Activated T-cell treated with anti-CD3 and anti-CD28 coated beads, Interleukin-2, amount 50 U/mL, for 4 hours (primary cell): ENCODE measurements around the gene TPRG1L. TPM values are rescaled to one million over a fixed set of nuclear protein-coding genes. Genes with fewer than 3 reads are reported as not detected.

ENCODE experiments used
- ATAC-seq, 2 donors: fragments of 200-7000 bp; cut with Tn5 transposase; one replicate each; pipeline ENCODE4 v1.10.0; 2021
- DNase-seq: peaks from one replicate; pipeline ENCODE4 v3.0.0-alpha.2; 2020
- H3K27me3 Mint-ChIP-seq: one replicate; pipeline ENCODE4 v1.8.0; 2021; ENCODE audit warnings: low read depth, mixed read lengths
- H3K36me3 Mint-ChIP-seq: one replicate; pipeline ENCODE4 v1.8.0; 2022; ENCODE audit warnings: mixed read lengths; ENCODE audit not compliant: insufficient read depth
- H3K4me1 Mint-ChIP-seq: one replicate; pipeline ENCODE4 v1.8.0; 2021; ENCODE audit warnings: low read depth, mixed read lengths
- H3K4me3 Mint-ChIP-seq: one replicate; pipeline ENCODE4 v1.8.0; 2021; ENCODE audit warnings: mild to moderate bottlenecking, moderate library complexity, mixed read lengths
- H3K9me3 Mint-ChIP-seq: one replicate; pipeline ENCODE4 v1.8.0; 2021; ENCODE audit warnings: mixed read lengths
- total RNA-seq, 3 donors: library from RNA; stranded (reverse); gene quantifications; one replicate each; pipeline ENCODE4 v1.2.1, GENCODE V29; 2021

TPRG1L gene
- total RNA-seq, 3 donors from 2014 or later: 15.0 to 17.6 (median 16.0) TPM

DNA sequence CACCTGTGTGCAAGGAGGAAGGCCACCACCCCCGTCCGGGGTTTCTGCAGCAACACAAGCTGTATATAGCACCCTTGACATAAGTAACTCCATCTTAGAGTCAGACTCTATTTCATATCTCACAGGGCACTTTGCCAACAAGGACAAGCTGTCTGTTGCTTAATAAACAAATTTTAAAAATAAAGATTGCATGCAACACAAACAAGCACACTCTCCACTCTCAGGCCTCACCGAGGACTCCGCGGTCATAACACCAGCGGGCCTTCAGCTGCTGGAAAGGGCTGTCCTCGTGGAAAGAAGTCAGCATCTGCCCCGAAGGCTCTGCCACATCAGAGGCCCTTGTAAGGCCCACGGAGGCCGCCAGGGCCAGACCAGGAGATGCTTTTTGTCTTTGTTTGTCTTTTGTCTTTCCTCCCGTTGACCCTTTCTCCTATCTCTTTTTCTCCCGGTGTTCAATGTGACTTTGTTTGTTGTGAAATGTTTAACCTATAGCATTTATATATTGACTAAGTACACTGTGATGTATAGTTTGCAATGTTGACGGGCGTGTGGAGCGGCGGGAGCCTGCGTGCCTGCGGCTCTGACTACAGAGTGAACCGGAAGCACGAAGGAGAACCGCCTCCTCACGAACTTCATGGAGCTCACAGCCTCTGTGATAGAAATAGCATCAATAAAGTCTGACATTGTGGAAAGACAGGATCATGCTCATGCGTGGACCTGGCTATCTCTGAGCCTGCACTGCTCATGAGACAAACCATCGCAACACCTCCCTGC, 37.6 kb upstream of the TPRG1L start:
- no peaks in the 10 kb centered on the region for H3K9me3 Mint-ChIP-seq
- no peak overlapping the region for H3K4me3 Mint-ChIP-seq
- ATAC-seq: no peak
- H3K27me3 Mint-ChIP-seq: no peaks in the 10 kb centered on the region
- no peak for DNase-seq
- no peaks in the 10 kb centered on the region for H3K4me1 Mint-ChIP-seq
- H3K36me3 Mint-ChIP-seq: no peaks in the 10 kb centered on the region

DNA sequence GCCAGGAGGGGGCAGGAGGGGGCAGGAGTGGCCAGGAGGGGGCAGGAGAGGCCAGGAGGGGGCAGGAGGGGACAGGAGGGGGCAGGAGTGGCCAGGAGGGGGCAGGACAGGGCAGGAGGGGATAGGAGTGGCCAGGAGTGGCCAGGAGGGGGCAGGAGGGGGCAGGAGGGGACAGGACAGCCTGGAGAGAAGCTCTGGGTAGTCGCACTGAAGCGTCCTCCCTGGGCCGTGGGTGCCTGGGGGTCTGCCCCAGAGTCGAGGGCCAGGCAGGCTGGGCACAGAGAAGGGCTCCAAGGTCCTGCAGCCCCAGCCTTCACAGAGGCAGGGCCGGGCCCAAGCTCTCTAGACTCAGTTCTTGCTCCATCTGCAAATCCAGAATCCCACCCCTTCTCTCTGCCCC, 36.4 kb upstream of the TPRG1L start:
- no peaks in the 10 kb centered on the region for H3K36me3 Mint-ChIP-seq
- ATAC-seq: no peak

DNA sequence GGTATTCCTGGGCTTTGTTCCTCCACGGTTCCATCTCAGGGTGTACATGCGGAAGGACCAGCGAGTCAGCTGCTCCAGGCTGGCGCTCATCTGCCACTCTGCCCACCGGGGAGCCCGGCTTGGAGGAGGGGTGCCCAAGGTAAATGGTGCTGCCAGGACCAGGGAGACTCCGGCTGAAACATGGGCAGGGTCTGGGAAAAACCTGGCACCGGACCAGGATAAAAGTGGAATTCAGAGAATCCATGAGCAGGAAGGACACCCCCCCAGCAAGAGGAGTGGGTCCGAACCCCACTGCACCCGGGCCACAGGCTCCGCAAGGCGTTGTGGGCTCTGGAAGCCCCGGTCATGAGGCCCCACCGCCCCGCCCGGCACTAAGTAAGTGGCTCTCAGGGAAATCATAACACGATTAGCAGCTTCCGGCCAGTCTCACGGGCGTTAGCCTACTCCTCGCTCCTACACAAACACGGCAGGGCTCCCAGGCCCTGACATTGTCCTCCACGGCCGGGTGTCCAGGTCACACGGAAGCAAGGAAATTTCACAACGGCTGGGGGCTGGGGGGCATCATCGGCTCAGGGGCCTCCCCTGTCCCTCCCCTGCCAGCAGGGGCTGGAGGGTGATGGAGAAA, 34.6 kb upstream of the TPRG1L start:
- no peaks in the 10 kb centered on the region for H3K4me1 Mint-ChIP-seq
- no peak for DNase-seq
- H3K27me3 Mint-ChIP-seq: no peaks in the 10 kb centered on the region
- no peaks in the 10 kb centered on the region for H3K9me3 Mint-ChIP-seq
- no peak for ATAC-seq
- no peaks in the 10 kb centered on the region for H3K36me3 Mint-ChIP-seq
- no peak overlapping the region for H3K4me3 Mint-ChIP-seq

More for the DNA sequence above, 36.4 kb upstream of the TPRG1L start:
- DNase-seq: no peak
- Mint-ChIP-seq H3K9me3 (no peaks in the 10 kb centered on the region), H3K27me3 (no peaks in the 10 kb centered on the region), H3K4me3 (no peak overlapping the region), H3K4me1 (no peaks in the 10 kb centered on the region)

DNA sequence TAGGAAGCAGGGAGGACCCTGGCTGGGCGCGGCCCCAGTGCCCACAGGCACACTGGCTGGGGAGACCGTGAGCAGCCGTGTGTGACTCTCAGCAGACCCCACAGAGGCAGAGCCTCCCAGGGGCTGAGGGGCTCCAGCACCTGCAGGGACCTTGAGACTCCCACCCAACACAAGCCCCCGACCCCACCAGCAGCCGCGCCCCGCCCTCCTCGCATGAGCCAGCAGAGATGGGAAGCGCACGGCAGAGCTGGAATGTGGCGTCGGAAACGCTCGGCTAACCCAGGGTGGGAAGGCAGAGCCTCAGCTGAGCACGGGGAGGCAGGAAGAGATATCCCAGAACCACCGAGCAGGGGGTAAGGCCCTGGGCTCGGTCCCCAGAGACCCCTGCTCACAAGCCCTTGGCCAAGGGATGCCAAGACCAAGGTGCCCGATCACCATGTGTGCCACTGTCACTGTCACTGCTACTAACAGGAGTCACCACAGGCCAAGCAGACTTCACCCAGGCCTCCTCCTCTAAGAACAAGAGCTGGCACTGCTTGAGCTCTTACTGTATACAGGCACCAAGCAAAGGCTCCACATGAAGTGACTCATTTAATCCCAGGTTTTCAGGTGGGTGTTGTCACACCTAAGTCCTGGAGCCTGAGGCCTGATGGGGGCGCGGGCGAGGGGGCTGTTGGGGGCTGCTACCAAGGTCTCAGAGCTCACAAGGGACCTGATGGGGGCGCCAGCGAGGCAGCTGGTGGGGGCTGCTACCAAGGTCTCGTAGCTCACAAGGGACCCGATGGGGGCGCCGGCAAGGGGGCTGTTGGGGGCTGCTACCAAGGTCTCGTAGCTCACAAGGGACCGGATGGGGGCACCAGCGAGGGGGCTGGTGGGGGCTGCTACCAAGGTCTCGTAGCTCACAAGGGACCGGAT, 33.6 kb upstream of the TPRG1L start:
- ATAC-seq: no peak

DNA sequence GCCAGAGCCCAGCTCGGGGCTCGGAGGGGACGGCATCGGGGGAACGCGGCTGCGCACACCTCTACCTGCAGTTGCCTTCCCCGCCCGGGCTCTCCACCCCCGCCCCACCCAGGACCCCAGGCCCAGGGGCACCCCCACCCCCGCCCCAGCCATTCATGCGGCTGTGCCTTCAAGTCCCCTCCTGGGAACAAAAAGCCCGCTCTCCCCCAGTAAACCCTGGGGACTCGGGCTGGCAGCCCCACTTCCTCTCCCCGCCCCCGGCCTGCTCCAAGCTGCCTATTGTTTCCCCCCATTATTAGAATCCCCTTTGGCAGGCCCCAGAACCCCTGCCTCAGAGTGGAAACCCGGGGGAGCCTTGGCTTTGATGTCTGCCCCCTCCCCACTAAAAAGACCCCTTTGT, 31.5 kb upstream of the TPRG1L start:
- no peak for DNase-seq
- Mint-ChIP-seq H3K27me3 (no peaks in the 10 kb centered on the region), H3K9me3 (no peaks in the 10 kb centered on the region), H3K4me3 (no peak overlapping the region), H3K36me3 (no peaks in the 10 kb centered on the region), H3K4me1 (peaks cover 14% of the 10 kb centered on the region)
- no peak for ATAC-seq

More for the DNA sequence above, 33.6 kb upstream of the TPRG1L start:
- Mint-ChIP-seq H3K4me3 (no peak overlapping the region), H3K4me1 (no peaks in the 10 kb centered on the region), H3K36me3 (no peaks in the 10 kb centered on the region), H3K27me3 (no peaks in the 10 kb centered on the region), H3K9me3 (no peaks in the 10 kb centered on the region)
- DNase-seq: no peak

DNA sequence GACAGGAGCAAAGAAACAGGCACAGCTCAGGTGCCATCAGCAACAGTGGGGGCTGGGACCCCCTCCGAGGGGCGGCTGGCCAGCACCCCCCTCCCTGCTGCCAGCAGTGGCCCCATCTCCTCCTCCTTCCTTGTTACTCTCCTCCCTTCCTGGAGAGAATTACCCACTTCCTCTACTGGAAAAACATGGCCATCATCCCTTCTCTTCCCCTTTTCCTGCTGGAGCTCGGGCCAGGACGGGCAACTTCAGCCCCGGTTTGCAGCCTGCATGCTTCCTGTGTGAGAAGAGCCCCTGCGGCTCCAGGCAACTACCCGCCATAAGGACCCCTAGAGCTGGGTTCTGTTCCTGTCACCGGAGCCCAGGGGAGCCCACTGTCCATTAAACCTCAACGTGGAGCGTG, 31.1 kb upstream of the TPRG1L start:
- ATAC-seq (no peak), DNase-seq (no peak)
- Mint-ChIP-seq H3K9me3 (no peaks in the 10 kb centered on the region), H3K27me3 (no peaks in the 10 kb centered on the region), H3K4me3 (no peak overlapping the region), H3K36me3 (no peaks in the 10 kb centered on the region), H3K4me1 (peaks cover 15% of the 10 kb centered on the region)

DNA sequence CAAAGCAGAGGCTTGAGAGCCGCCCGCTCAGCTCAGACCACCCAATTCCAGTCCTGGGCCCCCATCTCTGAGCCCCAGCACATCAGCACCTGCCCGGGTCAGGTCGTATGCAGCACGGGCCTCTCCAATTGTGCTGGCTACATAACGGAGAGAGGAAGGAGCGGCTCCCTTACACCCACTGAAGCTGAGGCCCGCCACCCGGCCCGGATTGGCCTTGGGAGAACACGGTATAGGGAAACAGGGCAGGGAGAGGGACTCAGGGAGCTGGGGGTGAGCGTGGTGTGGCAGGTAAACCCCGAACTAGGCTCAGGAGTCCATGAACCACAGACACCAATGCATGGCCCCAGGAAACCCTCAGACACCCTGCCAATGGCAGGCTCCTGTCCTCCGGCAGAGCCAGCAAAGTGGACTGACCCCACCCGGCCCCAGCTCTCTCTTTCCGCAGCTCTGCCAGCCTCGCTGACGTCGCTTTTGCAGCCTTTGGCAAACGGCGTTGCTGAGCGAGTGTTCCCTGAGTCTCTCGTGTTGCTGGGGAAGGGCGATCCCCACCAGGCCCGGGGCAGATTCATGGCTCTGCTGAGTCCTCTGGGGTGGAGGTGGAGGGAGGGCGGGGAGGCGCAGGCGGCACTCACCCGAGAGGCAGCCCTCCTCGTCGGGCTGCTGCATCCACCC, 30.0 kb upstream of the TPRG1L start:
- Mint-ChIP-seq H3K27me3 (peaks cover 1% of the 10 kb centered on the region), H3K9me3 (no peaks in the 10 kb centered on the region), H3K36me3 (no peaks in the 10 kb centered on the region), H3K4me3 (no peak overlapping the region), H3K4me1 (peaks cover 15% of the 10 kb centered on the region)
- DNase-seq (no peak), ATAC-seq (no peak)

DNA sequence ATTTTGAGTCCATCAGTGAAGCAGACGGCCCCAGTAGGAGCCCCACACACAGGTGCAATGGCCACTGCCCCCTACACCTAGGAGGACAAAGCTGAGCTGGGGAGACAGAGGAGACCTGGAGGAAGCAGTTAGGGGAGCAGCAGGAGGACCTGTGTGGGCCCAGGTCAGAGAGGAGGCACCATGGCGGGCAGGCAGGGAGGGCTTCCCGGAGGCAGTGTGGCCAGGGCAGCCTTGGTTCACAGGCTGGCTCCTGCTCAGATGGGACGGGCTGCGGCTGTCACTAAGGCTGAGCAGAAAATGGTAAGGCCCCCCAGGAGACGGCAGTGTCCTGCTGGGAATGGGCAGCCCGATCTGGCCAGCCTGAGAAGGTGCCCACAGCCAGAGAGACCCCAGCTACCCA, 28.9 kb upstream of the TPRG1L start:
- no peak for DNase-seq
- no peaks in the 10 kb centered on the region for H3K9me3 Mint-ChIP-seq
- H3K4me3 Mint-ChIP-seq: no peak overlapping the region
- peaks cover 15% of the 10 kb centered on the region for H3K4me1 Mint-ChIP-seq
- peaks cover 1% of the 10 kb centered on the region for H3K27me3 Mint-ChIP-seq
- no peak for ATAC-seq
- no peaks in the 10 kb centered on the region for H3K36me3 Mint-ChIP-seq

DNA sequence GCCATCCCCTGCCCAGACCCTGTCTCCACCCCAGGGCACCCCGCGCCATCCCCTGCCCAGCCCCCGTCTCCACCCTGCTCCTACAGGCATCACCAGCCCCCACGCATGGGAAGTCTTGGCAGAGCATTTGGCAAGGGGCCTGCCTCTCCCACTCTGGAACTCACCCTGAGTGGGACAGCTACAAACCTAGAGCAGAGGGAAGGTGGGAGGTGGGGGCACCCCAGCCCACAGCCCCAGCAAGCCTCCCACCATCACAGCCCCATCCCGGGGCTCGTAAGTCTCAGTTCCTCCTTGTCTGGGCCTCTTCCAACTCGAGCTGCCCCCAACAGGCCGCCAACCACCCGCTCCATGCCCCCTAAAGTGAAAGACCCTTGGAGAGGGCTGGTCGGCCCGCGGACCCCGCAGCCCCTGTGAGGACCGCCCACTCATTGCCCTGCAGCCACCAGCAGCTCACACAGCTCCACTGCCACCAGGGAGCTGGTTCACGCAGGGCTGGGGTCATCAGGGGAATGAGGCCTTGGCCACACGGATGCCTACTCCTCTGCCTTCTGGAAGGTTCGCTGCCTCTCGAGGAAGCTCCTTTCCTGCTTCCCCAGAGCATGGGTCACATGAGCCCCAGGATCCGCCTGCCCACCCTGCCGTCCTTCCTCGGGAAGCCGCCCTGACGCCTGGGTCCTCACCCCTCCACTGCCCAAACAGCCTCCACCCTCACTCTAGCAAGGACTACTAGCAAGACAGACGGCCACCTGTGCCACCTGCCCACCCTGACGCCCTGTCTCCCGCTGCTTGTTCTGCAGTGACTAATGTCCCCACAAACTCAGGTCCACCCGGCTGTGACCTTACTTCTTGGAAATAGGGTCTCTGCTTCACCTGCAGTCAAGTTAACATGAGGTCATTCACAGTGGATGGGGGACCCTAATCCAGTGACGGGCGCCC, 27.9 kb upstream of the TPRG1L start:
- DNase-seq (no peak), ATAC-seq (peak; percentile 7 to 13)
- peaks cover 1% of the 10 kb centered on the region for H3K27me3 Mint-ChIP-seq
- peak overlapping the region; percentile 44 for H3K4me3 Mint-ChIP-seq
- peaks cover 15% of the 10 kb centered on the region for H3K4me1 Mint-ChIP-seq
- H3K36me3 Mint-ChIP-seq: no peaks in the 10 kb centered on the region
- H3K9me3 Mint-ChIP-seq: no peaks in the 10 kb centered on the region

DNA sequence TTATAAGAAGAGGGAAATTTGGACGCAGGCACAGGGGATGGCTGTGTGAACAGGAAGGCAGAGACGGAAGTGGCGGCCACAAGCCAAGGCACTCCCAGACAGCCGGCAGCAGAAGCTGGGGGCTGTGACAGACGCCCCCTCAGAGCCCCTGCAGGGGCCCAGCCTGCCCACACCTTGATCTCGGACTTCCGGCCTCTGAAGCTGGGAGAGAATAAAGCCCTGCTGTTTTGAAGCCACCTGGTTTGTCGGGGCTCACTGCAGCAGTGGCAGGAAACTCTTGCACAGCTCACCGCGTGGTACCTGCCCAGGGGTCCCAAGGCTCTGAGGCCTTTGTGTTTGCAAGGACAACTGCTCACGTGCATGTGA, 27.2 kb upstream of the TPRG1L start:
- H3K27me3 Mint-ChIP-seq: peaks cover 1% of the 10 kb centered on the region
- no peaks in the 10 kb centered on the region for H3K9me3 Mint-ChIP-seq
- no peaks in the 10 kb centered on the region for H3K36me3 Mint-ChIP-seq
- no peak for DNase-seq
- ATAC-seq: peak; percentile 37 to 53
- H3K4me1 Mint-ChIP-seq: peaks cover 15% of the 10 kb centered on the region
- peak overlapping the region; percentile 44 for H3K4me3 Mint-ChIP-seq

DNA sequence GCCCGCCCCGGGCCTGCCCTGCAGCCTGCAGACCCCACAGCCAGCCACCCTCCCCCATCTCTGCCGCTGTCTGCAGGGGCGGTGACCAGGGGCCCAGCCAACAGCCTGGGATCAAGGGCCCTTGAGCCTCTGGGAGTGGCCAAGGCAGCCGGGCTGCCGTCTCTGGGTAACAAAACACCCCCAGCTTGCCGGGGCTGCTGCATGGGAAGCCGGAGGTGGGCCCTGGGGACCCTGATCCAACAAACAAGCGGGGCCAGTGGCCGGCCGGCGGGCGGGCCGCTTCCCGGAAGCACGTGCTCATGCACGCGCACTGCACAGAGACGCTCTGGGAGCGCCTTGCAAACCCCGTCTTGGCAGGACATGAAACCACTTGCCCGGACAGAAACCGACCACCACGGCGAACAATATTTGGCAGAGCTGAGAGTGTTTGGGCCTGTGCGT, 26.7 kb upstream of the TPRG1L start:
- Mint-ChIP-seq H3K9me3 (no peaks in the 10 kb centered on the region), H3K4me1 (peaks cover 15% of the 10 kb centered on the region), H3K36me3 (no peaks in the 10 kb centered on the region), H3K27me3 (peaks cover 1% of the 10 kb centered on the region), H3K4me3 (peak overlapping the region; percentile 44)
- ATAC-seq (peak in 1 of 2 donors; percentile 33), DNase-seq (no peak)

DNA sequence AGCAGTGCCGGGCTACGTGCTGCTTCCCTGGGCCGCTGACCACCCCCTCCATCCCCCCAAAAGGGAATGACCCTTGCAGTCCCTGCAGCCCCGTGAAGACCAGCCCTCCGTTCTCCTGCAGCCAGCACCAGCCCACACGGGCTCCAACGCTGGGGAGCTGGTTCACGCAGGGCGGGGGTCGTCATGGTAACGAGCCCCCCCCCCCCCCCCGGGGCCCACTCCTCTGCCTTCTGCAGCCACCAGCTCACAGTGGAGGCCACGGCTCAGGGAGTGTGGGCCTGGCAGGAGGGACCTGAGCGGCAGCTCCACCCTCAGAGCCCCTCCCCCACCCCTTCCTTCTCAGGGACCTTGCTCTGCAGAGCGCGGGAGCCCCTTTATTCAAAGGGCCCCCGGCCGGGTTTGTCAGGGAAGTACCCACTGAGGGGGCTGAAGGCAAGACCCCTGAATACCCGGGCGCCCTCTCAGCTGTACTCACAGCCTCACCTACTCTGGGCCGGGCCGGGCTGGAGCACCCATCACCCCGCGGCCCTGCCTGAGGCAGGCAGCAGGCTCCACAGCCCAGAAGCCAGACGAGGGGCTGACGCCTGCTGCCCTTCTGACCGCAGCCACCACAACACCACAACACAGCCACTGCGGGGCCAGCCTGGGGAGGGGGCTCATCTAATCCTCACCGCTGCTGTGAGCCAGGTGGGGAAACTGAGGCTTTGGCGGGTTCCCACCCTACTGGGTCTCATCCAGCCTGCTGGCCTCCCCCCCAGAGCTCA, 26.1 kb upstream of the TPRG1L start:
- Mint-ChIP-seq H3K9me3 (no peaks in the 10 kb centered on the region), H3K4me1 (peaks cover 15% of the 10 kb centered on the region), H3K27me3 (peaks cover 1% of the 10 kb centered on the region), H3K4me3 (no peak overlapping the region), H3K36me3 (no peaks in the 10 kb centered on the region)
- DNase-seq (no peak), ATAC-seq (no peak)
